ENCODE data around the gene CFAP61.

- TF ChIP-seq POLR2A (IDR thresholded peaks at IDR 0.05), result no peak
- TF ChIP-seq CTCF (IDR thresholded peaks at IDR 0.05), result no peak
Observed at GRCh38 chr20:20277894-20278335, 225.6 kb downstream of the CFAP61 start.

Measured in thyroid gland (tissue), 4 donors.